Osteoblast (primary cell): ENCODE measurements around the gene PEX7. TPM values are rescaled to one million over a fixed set of nuclear protein-coding genes. Genes with fewer than 3 reads are reported as not detected.
"Not testable (repeated sequence)": the region's sequence is repeated elsewhere in the genome, so short reads cannot be mapped to it uniquely, and the experiment has no call there.

ENCODE experiments used
- DNase-seq: peaks from one replicate; pipeline ENCODE4 v3.0.0; 2011; ENCODE audit warnings: low spot score, mixed read lengths; ENCODE audit not compliant: insufficient read length; ENCODE audit errors: missing footprints
- H2AFZ ChIP-seq: 2 replicates; pipeline ENCODE4 v1.6.0; 2011; ENCODE audit warnings: mild to moderate bottlenecking, low read length
- H3K27ac ChIP-seq: 2 replicates; pipeline ENCODE4 v1.5.1; 2011; ENCODE audit warnings: mild to moderate bottlenecking, low read depth, low read length, moderate library complexity
- H3K27me3 ChIP-seq: 2 replicates; pipeline ENCODE4 v1.6.0; 2012; ENCODE audit warnings: mild to moderate bottlenecking, control low read depth, inconsistent platforms, low read length, moderate library complexity; ENCODE audit not compliant: insufficient read depth
- H3K36me3 ChIP-seq: 2 replicates; pipeline ENCODE4 v1.5.1; 2011; ENCODE audit warnings: mild to moderate bottlenecking, low read length, control low read depth, moderate library complexity; ENCODE audit not compliant: insufficient read depth
- H3K4me1 ChIP-seq: 2 replicates; pipeline ENCODE4 v1.5.1; 2011; ENCODE audit warnings: mild to moderate bottlenecking, low read length, control low read depth, moderate library complexity; ENCODE audit not compliant: insufficient read depth
- H3K4me2 ChIP-seq: 2 replicates; pipeline ENCODE4 v1.6.0; 2011; ENCODE audit warnings: mild to moderate bottlenecking, low read length; ENCODE audit not compliant: insufficient read depth
- H3K4me3 ChIP-seq: fragments of 200-600 bp; sonication (generic); 3 replicates; pipeline ENCODE4 v1.5.1; 2012; ENCODE audit warnings: mild to moderate bottlenecking, low read length, inconsistent platforms; ENCODE audit not compliant: insufficient read depth
- H3K79me2 ChIP-seq: 2 replicates; pipeline ENCODE4 v1.6.0; 2012; ENCODE audit warnings: mild to moderate bottlenecking, low read length, control low read depth, inconsistent platforms; ENCODE audit not compliant: insufficient read depth
- H3K9me3 ChIP-seq: 2 replicates; pipeline ENCODE4 v1.5.1; 2011; ENCODE audit warnings: low read depth, low read length, control low read depth
- H4K20me1 ChIP-seq: 2 replicates; pipeline ENCODE4 v1.6.0; 2012; ENCODE audit warnings: mild to moderate bottlenecking, low read length, control low read depth; ENCODE audit not compliant: insufficient read depth
- total RNA-seq: library from RNA; depleted of rRNA; stranded (reverse); fragments of >200 nt; gene quantifications from 2 replicates; pipeline ENCODE4 v1.2.3, GENCODE V29; 2012
- TF ChIP-seq, protein P1 (sequence below): IDR thresholded peaks from 2 replicates; pipeline ENCODE4 v1.5.1; 2011; ENCODE audit warnings: mild to moderate bottlenecking, low read depth, low read length, moderate library complexity; ENCODE audit errors: extremely low read depth

The PEX7 gene
- total RNA-seq, 1 donor: 5.4 TPM

GRCh38 chr6:136803608-136804007, 18.8 kb upstream of the PEX7 start:
- Histone ChIP-seq H3K9me3 (no peaks in the 10 kb centered on the region), H3K36me3 (no peaks in the 10 kb centered on the region), H3K79me2 (no peaks in the 10 kb centered on the region), H2AFZ (no peak overlapping the region), H3K27me3 (no peaks in the 10 kb centered on the region), H3K4me1 (no peaks in the 10 kb centered on the region), H3K4me2 (no peak overlapping the region), H3K4me3 (no peak overlapping the region), H3K27ac (no peak overlapping the region), H4K20me1 (no peaks in the 10 kb centered on the region)
- TF ChIP-seq, protein P1, sequence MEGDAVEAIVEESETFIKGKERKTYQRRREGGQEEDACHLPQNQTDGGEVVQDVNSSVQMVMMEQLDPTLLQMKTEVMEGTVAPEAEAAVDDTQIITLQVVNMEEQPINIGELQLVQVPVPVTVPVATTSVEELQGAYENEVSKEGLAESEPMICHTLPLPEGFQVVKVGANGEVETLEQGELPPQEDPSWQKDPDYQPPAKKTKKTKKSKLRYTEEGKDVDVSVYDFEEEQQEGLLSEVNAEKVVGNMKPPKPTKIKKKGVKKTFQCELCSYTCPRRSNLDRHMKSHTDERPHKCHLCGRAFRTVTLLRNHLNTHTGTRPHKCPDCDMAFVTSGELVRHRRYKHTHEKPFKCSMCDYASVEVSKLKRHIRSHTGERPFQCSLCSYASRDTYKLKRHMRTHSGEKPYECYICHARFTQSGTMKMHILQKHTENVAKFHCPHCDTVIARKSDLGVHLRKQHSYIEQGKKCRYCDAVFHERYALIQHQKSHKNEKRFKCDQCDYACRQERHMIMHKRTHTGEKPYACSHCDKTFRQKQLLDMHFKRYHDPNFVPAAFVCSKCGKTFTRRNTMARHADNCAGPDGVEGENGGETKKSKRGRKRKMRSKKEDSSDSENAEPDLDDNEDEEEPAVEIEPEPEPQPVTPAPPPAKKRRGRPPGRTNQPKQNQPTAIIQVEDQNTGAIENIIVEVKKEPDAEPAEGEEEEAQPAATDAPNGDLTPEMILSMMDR: no peak
- DNase-seq: no peak

DNA sequence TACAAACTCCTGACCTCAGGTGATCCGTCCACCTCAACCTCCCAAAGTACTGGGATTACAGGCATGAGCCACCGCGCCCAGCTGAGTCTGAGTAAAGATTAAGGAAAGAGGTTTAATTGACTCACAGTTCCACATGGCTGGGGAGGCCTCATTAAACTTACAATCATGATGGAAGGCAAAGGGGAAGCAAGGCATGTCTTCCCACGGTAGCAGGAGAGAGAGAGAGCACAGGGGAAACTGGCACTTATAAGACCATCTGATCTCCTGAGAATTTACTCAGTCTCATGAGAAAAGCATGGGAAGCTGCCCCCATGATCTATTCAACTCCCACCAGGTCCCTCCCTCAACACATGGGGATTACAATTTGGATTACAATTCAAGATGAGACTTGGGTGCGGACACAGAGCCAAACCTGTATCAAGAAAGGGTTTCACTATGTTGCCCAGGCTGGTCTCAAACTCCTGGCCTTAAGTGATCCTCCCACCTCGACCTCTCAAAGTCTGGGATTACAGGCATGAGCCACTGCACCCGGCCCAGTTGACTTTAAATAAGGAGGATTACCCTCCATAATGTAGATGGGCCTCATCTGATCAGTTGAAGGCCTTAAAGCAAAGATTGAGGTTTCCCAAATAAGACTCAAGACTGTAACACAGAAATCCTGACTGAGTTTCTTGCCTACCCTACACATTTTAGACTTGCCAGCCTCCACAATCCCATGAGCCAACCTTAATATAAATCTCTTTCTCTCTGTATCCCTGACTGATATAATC, 13.1 kb upstream of the PEX7 start:
- no peaks in the 10 kb centered on the region for H3K27me3 ChIP-seq
- H3K27ac ChIP-seq: no peak overlapping the region
- no peaks in the 10 kb centered on the region for H3K9me3 ChIP-seq
- no peak overlapping the region for H3K4me2 ChIP-seq
- H4K20me1 ChIP-seq: no peaks in the 10 kb centered on the region
- H3K79me2 ChIP-seq: no peaks in the 10 kb centered on the region
- H3K4me3 ChIP-seq: no peak overlapping the region
- no peaks in the 10 kb centered on the region for H3K36me3 ChIP-seq
- no peak overlapping the region for H2AFZ ChIP-seq
- TF ChIP-seq, protein P1: no peak
- DNase-seq: no peak
- peaks cover 5% of the 10 kb centered on the region for H3K4me1 ChIP-seq

- Histone ChIP-seq H3K79me2 (no peaks in the 10 kb centered on the region), H4K20me1 (no peaks in the 10 kb centered on the region), H2AFZ (no peak overlapping the region), H3K4me3 (no peak overlapping the region), H3K27ac (no peak overlapping the region), H3K36me3 (no peaks in the 10 kb centered on the region), H3K4me2 (no peak overlapping the region), H3K4me1 (peaks cover 5% of the 10 kb centered on the region), H3K27me3 (no peaks in the 10 kb centered on the region), H3K9me3 (no peaks in the 10 kb centered on the region)
- no peak for DNase-seq
- TF ChIP-seq, protein P1: no peak
Measured at GRCh38 chr6:136811272-136811671, 11.1 kb upstream of the PEX7 start.

GRCh38 chr6:136812174-136812573, 10.2 kb upstream of the PEX7 start:
- Histone ChIP-seq H3K4me3 (no peak overlapping the region), H3K27me3 (peaks cover 3% of the 10 kb centered on the region), H4K20me1 (no peaks in the 10 kb centered on the region), H3K79me2 (no peaks in the 10 kb centered on the region), H3K4me1 (peaks cover 5% of the 10 kb centered on the region), H2AFZ (no peak overlapping the region), H3K27ac (no peak overlapping the region), H3K4me2 (no peak overlapping the region), H3K9me3 (no peaks in the 10 kb centered on the region), H3K36me3 (no peaks in the 10 kb centered on the region)
- TF ChIP-seq, protein P1: no peak
- no peak for DNase-seq

GRCh38 chr6:136815608-136816007, 6.8 kb upstream of the PEX7 start:
- H4K20me1 ChIP-seq, H3K4me3 ChIP-seq, H3K36me3 ChIP-seq, H3K27me3 ChIP-seq, DNase-seq, H3K79me2 ChIP-seq, H3K4me1 ChIP-seq, H3K4me2 ChIP-seq, H3K27ac ChIP-seq, H3K9me3 ChIP-seq, H2AFZ ChIP-seq: not testable (repeated sequence)
